GM18520 (cell line): ENCODE data around the gene NDE1.
"Not testable (repeated sequence)": the region's sequence is repeated elsewhere in the genome, so short reads cannot be mapped to it uniquely, and the experiment has no call there.

ENCODE experiments used
- ATAC-seq: cut with Tn5 transposase; IDR thresholded peaks from one replicate; pipeline ENCODE4 v1.9.1; 2021; ENCODE audit not compliant: unreplicated experiment

NDE1 gene

GRCh38 chr16:15694499-15694898, 44.5 kb downstream of the NDE1 start:
- no peak for ATAC-seq

- no peak for ATAC-seq
Measured at GRCh38 chr16:15699819-15700218, 49.8 kb downstream of the NDE1 start.

- ATAC-seq, result no peak
Measured at GRCh38 chr16:15701367-15701766, 51.3 kb downstream of the NDE1 start.

- no peak for ATAC-seq
Measured at GRCh38 chr16:15701975-15702970, 52.2 kb downstream of the NDE1 start.

- ATAC-seq, result no peak
Measured at GRCh38 chr16:15703029-15703736, 53.1 kb downstream of the NDE1 start.

- no peak for ATAC-seq
Measured at GRCh38 chr16:15704545-15704987, 54.5 kb downstream of the NDE1 start.

GRCh38 chr16:15705064-15705565, 55.1 kb downstream of the NDE1 start:
- no peak for ATAC-seq

GRCh38 chr16:15707332-15707731, 57.3 kb downstream of the NDE1 start:
- no peak for ATAC-seq

GRCh38 chr16:15708096-15708495, 58.1 kb downstream of the NDE1 start:
- ATAC-seq, result no peak

GRCh38 chr16:15708997-15709396, 59.0 kb downstream of the NDE1 start:
- no peak for ATAC-seq

GRCh38 chr16:15714393-15715172, 64.5 kb downstream of the NDE1 start:
- ATAC-seq, result no peak

- no peak for ATAC-seq
Measured at GRCh38 chr16:15715221-15715620, 65.2 kb downstream of the NDE1 start.

- no peak for ATAC-seq
Measured at GRCh38 chr16:15716694-15717447, 66.8 kb downstream of the NDE1 start.

- no peak for ATAC-seq
Measured at GRCh38 chr16:15721018-15721417, 71.0 kb downstream of the NDE1 start.

- no peak for ATAC-seq
Measured at GRCh38 chr16:15723808-15724207, 73.8 kb downstream of the NDE1 start.

GRCh38 chr16:15725641-15726240, 75.7 kb downstream of the NDE1 start:
- no peak for ATAC-seq

- ATAC-seq, result no peak
Measured at GRCh38 chr16:15726715-15727114, 76.7 kb downstream of the NDE1 start.

GRCh38 chr16:15727697-15728096, 77.7 kb downstream of the NDE1 start:
- not testable (repeated sequence) for ATAC-seq

- ATAC-seq, result no peak
Measured at GRCh38 chr16:15729152-15729551, 79.1 kb downstream of the NDE1 start.

GRCh38 chr16:15732416-15732815, 82.4 kb downstream of the NDE1 start:
- no peak for ATAC-seq
